ENCODE data around the gene AMDHD2. TPM values are rescaled to one million over a fixed set of nuclear protein-coding genes. Genes with fewer than 3 reads are reported as not detected.
A peak's percentile ranks its signal among the peaks of the same experiment; 100 is the strongest.

Gene AMDHD2
- total RNA-seq, 4 donors from 2014 or later = 32.9 to 50.3 (median 42.2) TPM

- intact Hi-C loops (cut with DNase I; ENCODE audit: low total_unique reads) = no loop called here
- 59 to 60% methylated on average over 11 of the region's 11 CpGs for WGBS, 2 donors
- no peak overlapping the region for H3K4me3 ChIP-seq (ENCODE audit: low read depth, poor library complexity, severe bottlenecking)
- no peak for DNase-seq (ENCODE audit: low spot score in 2 of 2)
- TF ChIP-seq, protein P1, sequence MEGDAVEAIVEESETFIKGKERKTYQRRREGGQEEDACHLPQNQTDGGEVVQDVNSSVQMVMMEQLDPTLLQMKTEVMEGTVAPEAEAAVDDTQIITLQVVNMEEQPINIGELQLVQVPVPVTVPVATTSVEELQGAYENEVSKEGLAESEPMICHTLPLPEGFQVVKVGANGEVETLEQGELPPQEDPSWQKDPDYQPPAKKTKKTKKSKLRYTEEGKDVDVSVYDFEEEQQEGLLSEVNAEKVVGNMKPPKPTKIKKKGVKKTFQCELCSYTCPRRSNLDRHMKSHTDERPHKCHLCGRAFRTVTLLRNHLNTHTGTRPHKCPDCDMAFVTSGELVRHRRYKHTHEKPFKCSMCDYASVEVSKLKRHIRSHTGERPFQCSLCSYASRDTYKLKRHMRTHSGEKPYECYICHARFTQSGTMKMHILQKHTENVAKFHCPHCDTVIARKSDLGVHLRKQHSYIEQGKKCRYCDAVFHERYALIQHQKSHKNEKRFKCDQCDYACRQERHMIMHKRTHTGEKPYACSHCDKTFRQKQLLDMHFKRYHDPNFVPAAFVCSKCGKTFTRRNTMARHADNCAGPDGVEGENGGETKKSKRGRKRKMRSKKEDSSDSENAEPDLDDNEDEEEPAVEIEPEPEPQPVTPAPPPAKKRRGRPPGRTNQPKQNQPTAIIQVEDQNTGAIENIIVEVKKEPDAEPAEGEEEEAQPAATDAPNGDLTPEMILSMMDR (IDR thresholded peaks at IDR 0.05) = no peak
- no peak for TF ChIP-seq POLR2A (IDR thresholded peaks at IDR 0.05)
Measured at GRCh38 chr16:2516391-2517240, 3.6 kb upstream of the AMDHD2 start.

GRCh38 chr16:2517954-2518605 lies 2.1 kb upstream of the AMDHD2 start:
- TF ChIP-seq POLR2A (IDR thresholded peaks at IDR 0.05) = no peak
- TF ChIP-seq, protein P1 (IDR thresholded peaks at IDR 0.05) = no peak
- intact Hi-C loops (cut with DNase I; ENCODE audit: low total_unique reads) = no loop called here
- H3K4me3 ChIP-seq (ENCODE audit: low read depth, poor library complexity, severe bottlenecking) = no peak overlapping the region
- 69 to 75% methylated on average over 11 to 12 of the region's 12 CpGs for WGBS, 2 donors
- DNase-seq (ENCODE audit: low spot score in 2 of 2) = no peak

- TF ChIP-seq POLR2A (IDR thresholded peaks at IDR 0.05) = no peak
- TF ChIP-seq, protein P1 (IDR thresholded peaks at IDR 0.05) = no peak
- WGBS, 2 donors = 75 to 82% methylated on average over 38 to 39 of the region's 39 CpGs
- DNase-seq (ENCODE audit: low spot score in 2 of 2) = peak in 1 of 2 donors; percentile 88
- intact Hi-C loops (cut with DNase I; ENCODE audit: low total_unique reads) = no loop called here
- no peak overlapping the region for H3K4me3 ChIP-seq (ENCODE audit: low read depth, poor library complexity, severe bottlenecking)
Measured at GRCh38 chr16:2518823-2519710, 1.1 kb upstream of the AMDHD2 start.

GRCh38 chr16:2519711-2520080 lies 475 bp upstream of the AMDHD2 start:
- H3K4me3 ChIP-seq (ENCODE audit: low read depth, poor library complexity, severe bottlenecking) = no peak overlapping the region
- DNase-seq (ENCODE audit: low spot score in 2 of 2) = no peak
- WGBS, 2 donors = 30 to 46% methylated on average over 18 to 21 of the region's 22 CpGs
- intact Hi-C loops (cut with DNase I; ENCODE audit: low total_unique reads) = no loop called here
- TF ChIP-seq, protein P1 (IDR thresholded peaks at IDR 0.05) = no peak
- no peak for TF ChIP-seq POLR2A (IDR thresholded peaks at IDR 0.05)

DNA sequence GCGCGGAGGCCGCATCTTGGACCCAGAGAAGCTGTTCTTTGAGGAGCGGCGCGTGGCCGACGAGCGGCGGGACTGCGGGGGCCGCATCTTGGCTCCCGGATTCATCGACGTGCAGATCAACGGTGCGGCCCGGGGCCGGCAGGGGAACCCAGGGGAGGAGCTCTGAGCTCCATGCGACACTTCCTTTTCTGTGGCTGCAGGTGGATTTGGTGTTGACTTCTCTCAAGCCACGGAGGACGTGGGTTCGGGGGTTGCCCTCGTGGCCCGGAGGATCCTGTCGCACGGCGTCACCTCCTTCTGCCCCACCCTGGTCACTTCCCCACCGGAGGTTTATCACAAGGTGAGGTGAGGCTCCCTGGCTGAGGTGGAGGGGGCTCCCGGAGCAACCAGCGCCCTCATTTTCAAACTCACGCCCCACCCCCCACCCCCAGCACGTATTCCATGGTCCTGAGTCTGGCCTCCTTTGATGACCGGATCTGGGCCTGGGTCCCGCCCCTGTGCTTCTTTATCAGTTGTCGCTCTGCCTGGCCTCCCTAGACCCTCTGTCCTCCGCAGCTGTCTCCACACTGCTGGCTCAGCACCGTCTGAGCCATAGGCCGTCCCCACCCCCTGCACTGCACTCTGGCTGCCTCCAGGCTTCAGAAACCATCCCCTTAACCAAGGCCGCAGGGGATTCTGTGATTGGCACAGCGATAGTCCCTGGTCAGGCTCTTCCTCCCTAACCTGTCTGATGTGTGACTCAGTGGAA lies 787 bp downstream of the AMDHD2 start:
- H3K4me3 ChIP-seq (ENCODE audit: low read depth, poor library complexity, severe bottlenecking) = peak overlapping the region; percentile 38
- 14 to 16% methylated on average over 40 to 41 of the region's 41 CpGs for WGBS, 2 donors
- no peak for TF ChIP-seq POLR2A (IDR thresholded peaks at IDR 0.05)
- TF ChIP-seq, protein P1 (IDR thresholded peaks at IDR 0.05) = no peak
- intact Hi-C loops (cut with DNase I; ENCODE audit: low total_unique reads) = no loop called here
- peak in 1 of 2 donors; percentile 91 for DNase-seq (ENCODE audit: low spot score in 2 of 2)
